HEK293 (cell line): Measurements from ENCODE around the gene ZBTB21.

Experiments used
- CTCF ChIA-PET: fragments of 350-600 bp; formaldehyde crosslinking; extraction: SDS; loops from one replicate; lab custom pipeline; 2021; ENCODE audit warnings: antibody characterized with exemption; lab: Yijun Ruan, JAX
- POLR2A ChIA-PET: fragments of 300-600 bp; formaldehyde crosslinking; extraction: SDS; loops from one replicate; lab custom pipeline; 2020; ENCODE audit warnings: antibody characterized with exemption, inconsistent platforms; lab: Yijun Ruan, JAX
- H3K27ac ChIP-seq: fragments of 200-500 bp; sonication (Bioruptor generic); 2 replicates; pipeline ENCODE4 v1.5.1; 2014; ENCODE audit warnings: low read depth, low read length, control low read depth, inconsistent platforms; ENCODE audit errors: extremely low read depth
- H3K36me3 ChIP-seq, 2 experiments: fragments of 200-500 bp in 1 of 2; sonication (Bioruptor generic) in 1 of 2; 1 replicate in 1 of 2; 2 replicates in 1 of 2; pipeline ENCODE4 v1.5.1; 2014 to 2017; ENCODE audit warnings: inconsistent platforms in 2 of 2, low read length in 2 of 2; ENCODE audit not compliant: control insufficient read depth in 2 of 2, insufficient read depth in 1 of 2
- H3K4me1 ChIP-seq: fragments of 200-500 bp; sonication (Bioruptor generic); 2 replicates; pipeline ENCODE4 v1.5.1; 2014; ENCODE audit warnings: mild to moderate bottlenecking, low read length, inconsistent platforms; ENCODE audit not compliant: control insufficient read depth, insufficient read depth
- H3K4me3 ChIP-seq: 2 replicates; pipeline ENCODE4 v1.5.1; 2011; ENCODE audit warnings: low read depth, mild to moderate bottlenecking, control low read depth, low read length, moderate library complexity
- H3K9me3 ChIP-seq: fragments of 200-500 bp; sonication (Bioruptor generic); 2 replicates; pipeline ENCODE4 v1.5.1; 2014; ENCODE audit warnings: low read depth, low read length, inconsistent platforms; ENCODE audit not compliant: control insufficient read depth, insufficient read depth
- GFI1B ChIP-seq: fragments of 450-650 bp; formaldehyde crosslinking; IDR thresholded peaks from 2 replicates; pipeline ENCODE4 v1.5.1; 2016; ENCODE audit warnings: missing biosample characterization, missing genetic modification characterization
- GLI2 ChIP-seq: fragments of 450-650 bp; formaldehyde crosslinking; IDR thresholded peaks from 2 replicates; pipeline ENCODE4; 2017; ENCODE audit warnings: missing biosample characterization, missing genetic modification characterization, low read depth, borderline replicate concordance
- IKZF3 ChIP-seq: fragments of 450-650 bp; IDR thresholded peaks from 2 replicates; pipeline ENCODE4 v1.5.0; 2018; ENCODE audit warnings: missing biosample characterization, mild to moderate bottlenecking, missing genetic modification characterization, moderate library complexity
- OVOL3 ChIP-seq: fragments of 450-650 bp; formaldehyde crosslinking; IDR thresholded peaks from 2 replicates; pipeline ENCODE4 v1.5.1; 2016; ENCODE audit warnings: missing biosample characterization, missing genetic modification characterization
- YY1 ChIP-seq: fragments of 450-650 bp; formaldehyde crosslinking; IDR thresholded peaks from 2 replicates; pipeline ENCODE4 v1.5.1; 2018; ENCODE audit warnings: missing biosample characterization, missing genetic modification characterization
- ZBTB21 ChIP-seq: fragments of 450-650 bp; formaldehyde crosslinking; IDR thresholded peaks from 2 replicates; pipeline ENCODE4 v1.5.1; 2017; ENCODE audit warnings: missing biosample characterization, missing genetic modification characterization
- ZFHX2 ChIP-seq: fragments of 450-650 bp; formaldehyde crosslinking; conservative IDR thresholded peaks from 2 replicates; pipeline ENCODE4 v1.5.1; 2016; ENCODE audit warnings: missing biosample characterization, missing genetic modification characterization
- ZNF10 ChIP-seq: fragments of 450-650 bp; formaldehyde crosslinking; IDR thresholded peaks from 2 replicates; pipeline ENCODE4 v1.5.1; 2017; ENCODE audit warnings: missing biosample characterization, missing genetic modification characterization
- ZNF132 ChIP-seq: fragments of 450-650 bp; formaldehyde crosslinking; IDR thresholded peaks from 2 replicates; pipeline ENCODE4 v1.5.1; 2017; ENCODE audit warnings: missing biosample characterization, missing genetic modification characterization, borderline replicate concordance
- ZNF140 ChIP-seq: fragments of 450-650 bp; formaldehyde crosslinking; IDR thresholded peaks from 2 replicates; pipeline ENCODE4 v1.5.1; 2016; ENCODE audit warnings: missing biosample characterization, missing genetic modification characterization
- ZNF2 ChIP-seq: fragments of 450-650 bp; formaldehyde crosslinking; IDR thresholded peaks from 2 replicates; pipeline ENCODE4 v1.5.1; 2016; ENCODE audit warnings: missing biosample characterization, missing genetic modification characterization
- ZNF214 ChIP-seq: fragments of 450-650 bp; formaldehyde crosslinking; IDR thresholded peaks from 2 replicates; pipeline ENCODE4 v1.5.1; 2017; ENCODE audit warnings: missing biosample characterization, mild to moderate bottlenecking, missing genetic modification characterization, borderline replicate concordance
- ZNF335 ChIP-seq: fragments of 450-650 bp; formaldehyde crosslinking; conservative IDR thresholded peaks from 2 replicates; pipeline ENCODE4 v1.5.1; 2016; ENCODE audit warnings: missing biosample characterization, missing genetic modification characterization
- ZNF341 ChIP-seq: fragments of 450-650 bp; formaldehyde crosslinking; IDR thresholded peaks from 2 replicates; pipeline ENCODE4; 2016; ENCODE audit warnings: low read depth, missing biosample characterization, missing genetic modification characterization
- ZNF404 ChIP-seq: fragments of 450-650 bp; formaldehyde crosslinking; IDR thresholded peaks from 2 replicates; pipeline ENCODE4 v1.5.1; 2017; ENCODE audit warnings: missing biosample characterization, missing genetic modification characterization
- ZNF549 ChIP-seq: fragments of 450-650 bp; IDR thresholded peaks from 2 replicates; pipeline ENCODE4 v1.5.1; 2018; ENCODE audit warnings: missing biosample characterization, missing genetic modification characterization, mild to moderate bottlenecking, inconsistent platforms, moderate library complexity
- ZNF560 ChIP-seq: fragments of 450-650 bp; formaldehyde crosslinking; IDR thresholded peaks from 2 replicates; pipeline ENCODE4 v1.5.1; 2017; ENCODE audit warnings: missing biosample characterization, missing genetic modification characterization, borderline replicate concordance
- TF ChIP-seq, protein P1 (sequence below): fragments of 450-650 bp; formaldehyde crosslinking; IDR thresholded peaks from 2 replicates; pipeline ENCODE4 v1.5.1; 2016; ENCODE audit warnings: missing biosample characterization, missing genetic modification characterization
- TF ChIP-seq, protein P2 (sequence below): fragments of 450-650 bp; formaldehyde crosslinking; IDR thresholded peaks from 2 replicates; pipeline ENCODE4 v1.5.1; 2016; ENCODE audit warnings: missing biosample characterization, missing genetic modification characterization

The ZBTB21 gene

DNA sequence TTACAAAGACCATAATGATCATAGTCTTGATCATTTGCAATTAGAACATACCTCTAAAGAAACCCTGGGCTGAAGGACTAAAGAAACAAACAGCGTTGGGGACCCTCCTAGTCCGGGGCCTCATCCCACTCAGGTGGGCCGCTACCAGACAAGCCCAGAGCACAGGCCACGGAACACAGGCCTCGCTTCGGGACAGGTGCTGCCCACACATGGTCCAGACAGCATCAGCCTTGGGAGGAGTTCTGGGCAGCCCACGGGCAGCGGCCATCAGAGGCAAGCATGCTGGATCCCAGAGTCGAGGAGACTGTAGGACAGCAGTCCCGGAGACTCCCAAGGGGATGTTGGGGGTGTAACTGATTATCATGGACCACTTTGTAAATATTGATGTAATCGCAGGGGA, 61.3 kb downstream of the ZBTB21 start:
- CTCF ChIA-PET = no interaction called here
- TF ChIP-seq, protein P1, sequence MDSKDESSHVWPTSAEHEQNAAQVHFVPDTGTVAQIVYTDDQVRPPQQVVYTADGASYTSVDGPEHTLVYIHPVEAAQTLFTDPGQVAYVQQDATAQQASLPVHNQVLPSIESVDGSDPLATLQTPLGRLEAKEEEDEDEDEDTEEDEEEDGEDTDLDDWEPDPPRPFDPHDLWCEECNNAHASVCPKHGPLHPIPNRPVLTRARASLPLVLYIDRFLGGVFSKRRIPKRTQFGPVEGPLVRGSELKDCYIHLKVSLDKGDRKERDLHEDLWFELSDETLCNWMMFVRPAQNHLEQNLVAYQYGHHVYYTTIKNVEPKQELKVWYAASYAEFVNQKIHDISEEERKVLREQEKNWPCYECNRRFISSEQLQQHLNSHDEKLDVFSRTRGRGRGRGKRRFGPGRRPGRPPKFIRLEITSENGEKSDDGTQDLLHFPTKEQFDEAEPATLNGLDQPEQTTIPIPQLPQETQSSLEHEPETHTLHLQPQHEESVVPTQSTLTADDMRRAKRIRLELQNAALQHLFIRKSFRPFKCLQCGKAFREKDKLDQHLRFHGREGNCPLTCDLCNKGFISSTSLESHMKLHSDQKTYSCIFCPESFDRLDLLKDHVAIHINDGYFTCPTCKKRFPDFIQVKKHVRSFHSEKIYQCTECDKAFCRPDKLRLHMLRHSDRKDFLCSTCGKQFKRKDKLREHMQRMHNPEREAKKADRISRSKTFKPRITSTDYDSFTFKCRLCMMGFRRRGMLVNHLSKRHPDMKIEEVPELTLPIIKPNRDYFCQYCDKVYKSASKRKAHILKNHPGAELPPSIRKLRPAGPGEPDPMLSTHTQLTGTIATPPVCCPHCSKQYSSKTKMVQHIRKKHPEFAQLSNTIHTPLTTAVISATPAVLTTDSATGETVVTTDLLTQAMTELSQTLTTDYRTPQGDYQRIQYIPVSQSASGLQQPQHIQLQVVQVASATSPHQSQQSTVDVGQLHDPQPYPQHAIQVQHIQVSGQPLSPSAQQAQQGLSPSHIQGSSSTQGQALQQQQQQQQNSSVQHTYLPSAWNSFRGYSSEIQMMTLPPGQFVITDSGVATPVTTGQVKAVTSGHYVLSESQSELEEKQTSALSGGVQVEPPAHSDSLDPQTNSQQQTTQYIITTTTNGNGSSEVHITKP (tag by site-specific recombination) = no peak
- no peak for TF ChIP-seq IKZF3
- TF ChIP-seq ZNF404 (tag by site-specific recombination) = no peak
- no peak for TF ChIP-seq ZNF341 (tag by site-specific recombination)
- TF ChIP-seq GFI1B (tag by site-specific recombination) = no peak
- TF ChIP-seq ZNF335 (tag by site-specific recombination) = no peak
- no peak for TF ChIP-seq ZNF549 (tag by site-specific recombination)
- TF ChIP-seq ZNF132 = no peak
- no peak overlapping the region for H3K27ac ChIP-seq
- no peaks in the 10 kb centered on the region for H3K4me1 ChIP-seq
- no peaks in the 10 kb centered on the region for H3K36me3 ChIP-seq
- no peaks in the 10 kb centered on the region for H3K9me3 ChIP-seq
- no peak overlapping the region for H3K4me3 ChIP-seq
- POLR2A ChIA-PET = interaction anchor here (0.7 kb wide), 1 partner anchor 173 kb away, joined by 9 read pairs; no protein-coding TSS in a partner anchor

DNA sequence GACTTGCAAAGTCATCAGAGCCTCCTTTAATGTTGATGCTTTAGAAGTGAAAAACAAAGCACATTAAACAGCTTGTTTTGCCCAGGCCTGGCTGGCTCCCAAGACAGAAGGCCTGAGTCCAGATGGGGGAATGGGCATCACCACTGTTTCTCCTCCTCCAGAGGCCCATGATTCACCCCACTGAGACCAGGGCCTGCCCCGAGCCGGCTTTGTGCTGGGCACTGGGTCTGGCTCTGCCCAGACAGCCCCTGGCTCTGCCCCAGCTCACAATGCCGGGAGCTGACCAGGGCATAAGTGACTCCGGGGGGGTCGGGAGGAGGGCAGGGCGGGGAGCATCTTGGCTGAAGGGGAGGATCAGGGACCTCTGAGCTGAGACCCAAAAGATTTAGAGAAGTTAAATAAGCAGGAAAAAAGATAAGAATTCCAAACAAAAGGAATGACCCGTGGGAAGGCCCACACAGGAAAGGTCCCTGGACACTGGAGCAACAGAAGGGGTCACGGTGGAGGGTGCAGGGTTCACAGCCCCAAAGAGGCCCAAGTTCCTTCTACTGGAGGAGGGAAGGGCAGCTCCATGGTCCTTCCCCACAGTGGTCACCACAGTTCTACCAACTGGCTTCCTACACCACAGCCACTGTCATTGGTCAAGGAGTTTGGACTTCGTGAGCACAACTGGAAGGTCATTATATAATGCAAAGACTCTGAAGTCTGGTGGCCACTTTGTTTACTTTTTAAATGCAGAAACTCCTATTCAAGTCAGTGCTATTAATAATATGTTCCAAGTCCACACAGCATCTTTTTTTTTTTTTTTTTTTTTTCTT, 61.9 kb downstream of the ZBTB21 start:
- ChIA-PET CTCF (no interaction called here), POLR2A (interaction anchor here (0.7 kb wide), 1 partner anchor 173 kb away, joined by 9 read pairs; no protein-coding TSS in a partner anchor)
- no peak for TF ChIP-seq OVOL3 (tag by site-specific recombination)
- TF ChIP-seq YY1 (tag by site-specific recombination) = no peak
- no peak for TF ChIP-seq ZBTB21 (tag by site-specific recombination)
- no peak for TF ChIP-seq GLI2 (tag by site-specific recombination)
- no peak for TF ChIP-seq ZFHX2 (tag by site-specific recombination)
- no peak for TF ChIP-seq ZNF132
- no peak for TF ChIP-seq ZNF140 (tag by site-specific recombination)
- TF ChIP-seq ZNF404 (tag by site-specific recombination) = no peak
- TF ChIP-seq ZNF10 (tag by site-specific recombination) = no peak
- no peak for TF ChIP-seq ZNF560 (tag by site-specific recombination)
- TF ChIP-seq, protein P2, sequence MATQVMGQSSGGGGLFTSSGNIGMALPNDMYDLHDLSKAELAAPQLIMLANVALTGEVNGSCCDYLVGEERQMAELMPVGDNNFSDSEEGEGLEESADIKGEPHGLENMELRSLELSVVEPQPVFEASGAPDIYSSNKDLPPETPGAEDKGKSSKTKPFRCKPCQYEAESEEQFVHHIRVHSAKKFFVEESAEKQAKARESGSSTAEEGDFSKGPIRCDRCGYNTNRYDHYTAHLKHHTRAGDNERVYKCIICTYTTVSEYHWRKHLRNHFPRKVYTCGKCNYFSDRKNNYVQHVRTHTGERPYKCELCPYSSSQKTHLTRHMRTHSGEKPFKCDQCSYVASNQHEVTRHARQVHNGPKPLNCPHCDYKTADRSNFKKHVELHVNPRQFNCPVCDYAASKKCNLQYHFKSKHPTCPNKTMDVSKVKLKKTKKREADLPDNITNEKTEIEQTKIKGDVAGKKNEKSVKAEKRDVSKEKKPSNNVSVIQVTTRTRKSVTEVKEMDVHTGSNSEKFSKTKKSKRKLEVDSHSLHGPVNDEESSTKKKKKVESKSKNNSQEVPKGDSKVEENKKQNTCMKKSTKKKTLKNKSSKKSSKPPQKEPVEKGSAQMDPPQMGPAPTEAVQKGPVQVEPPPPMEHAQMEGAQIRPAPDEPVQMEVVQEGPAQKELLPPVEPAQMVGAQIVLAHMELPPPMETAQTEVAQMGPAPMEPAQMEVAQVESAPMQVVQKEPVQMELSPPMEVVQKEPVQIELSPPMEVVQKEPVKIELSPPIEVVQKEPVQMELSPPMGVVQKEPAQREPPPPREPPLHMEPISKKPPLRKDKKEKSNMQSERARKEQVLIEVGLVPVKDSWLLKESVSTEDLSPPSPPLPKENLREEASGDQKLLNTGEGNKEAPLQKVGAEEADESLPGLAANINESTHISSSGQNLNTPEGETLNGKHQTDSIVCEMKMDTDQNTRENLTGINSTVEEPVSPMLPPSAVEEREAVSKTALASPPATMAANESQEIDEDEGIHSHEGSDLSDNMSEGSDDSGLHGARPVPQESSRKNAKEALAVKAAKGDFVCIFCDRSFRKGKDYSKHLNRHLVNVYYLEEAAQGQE (tag by site-specific recombination) = no peak
- no peak for TF ChIP-seq ZNF2 (tag by site-specific recombination)
- no peak for TF ChIP-seq ZNF214 (tag by site-specific recombination)
- no peaks in the 10 kb centered on the region for H3K9me3 ChIP-seq
- H3K4me1 ChIP-seq = no peaks in the 10 kb centered on the region
- no peak overlapping the region for H3K27ac ChIP-seq
- H3K36me3 ChIP-seq = no peaks in the 10 kb centered on the region
- H3K4me3 ChIP-seq = no peak overlapping the region
